SIG-M5 treated with dmso at 0.1 percent for 504 hours (cell line): Measurements from ENCODE around the gene MYL4.
"Not testable (repeated sequence)": the region's sequence is repeated elsewhere in the genome, so short reads cannot be mapped to it uniquely, and the experiment has no call there.

Experiments
- DNase-seq: peaks from one replicate; lab custom pipeline; 2025; ENCODE audit not compliant: unreplicated experiment; lab: John Stamatoyannopoulos, UW

MYL4 gene

GRCh38 chr17:47219621-47220475, 10.7 kb downstream of the MYL4 start:
- no peak for DNase-seq

- no peak for DNase-seq
Observed at GRCh38 chr17:47220531-47220999, 11.4 kb downstream of the MYL4 start.

DNA sequence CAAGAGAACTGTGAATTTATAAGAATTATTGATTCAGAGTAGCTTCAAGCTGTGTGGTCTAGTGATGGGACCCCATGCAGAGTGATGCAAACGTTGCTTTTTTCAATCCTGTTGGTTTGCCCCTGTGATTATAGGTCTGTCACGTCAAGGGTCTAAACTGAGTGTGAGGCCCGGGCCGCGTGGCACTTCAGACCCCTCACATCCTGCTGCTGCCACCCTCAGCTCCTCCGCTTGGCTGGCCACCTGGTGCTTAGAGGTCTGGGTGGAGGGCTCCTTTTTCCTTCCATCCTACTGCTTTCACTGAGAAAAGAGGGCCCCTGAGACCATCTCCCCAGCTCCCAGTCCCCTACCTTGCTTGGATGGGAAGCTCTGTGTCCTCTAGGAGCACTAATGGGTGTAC, 12.0 kb downstream of the MYL4 start:
- DNase-seq, result no peak

DNA sequence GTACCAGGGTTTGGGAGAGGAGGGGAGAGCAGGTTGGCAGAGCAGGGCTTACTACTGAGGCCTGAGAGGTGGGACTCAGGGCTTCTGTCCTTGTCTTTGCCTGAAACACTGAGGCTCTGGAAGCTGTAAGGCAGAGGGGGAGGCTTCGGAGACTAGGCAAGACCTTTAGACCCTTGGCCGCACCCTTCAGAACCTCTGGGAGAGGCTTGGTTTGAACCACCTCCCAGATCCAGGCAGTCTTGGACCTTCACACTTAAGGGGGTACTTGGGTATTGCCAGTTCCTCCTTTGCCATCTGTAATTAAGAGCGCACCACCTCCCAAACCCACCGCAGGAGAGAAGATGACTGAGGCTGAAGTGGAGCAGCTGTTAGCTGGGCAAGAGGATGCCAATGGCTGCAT, 12.9 kb downstream of the MYL4 start:
- no peak for DNase-seq

DNA sequence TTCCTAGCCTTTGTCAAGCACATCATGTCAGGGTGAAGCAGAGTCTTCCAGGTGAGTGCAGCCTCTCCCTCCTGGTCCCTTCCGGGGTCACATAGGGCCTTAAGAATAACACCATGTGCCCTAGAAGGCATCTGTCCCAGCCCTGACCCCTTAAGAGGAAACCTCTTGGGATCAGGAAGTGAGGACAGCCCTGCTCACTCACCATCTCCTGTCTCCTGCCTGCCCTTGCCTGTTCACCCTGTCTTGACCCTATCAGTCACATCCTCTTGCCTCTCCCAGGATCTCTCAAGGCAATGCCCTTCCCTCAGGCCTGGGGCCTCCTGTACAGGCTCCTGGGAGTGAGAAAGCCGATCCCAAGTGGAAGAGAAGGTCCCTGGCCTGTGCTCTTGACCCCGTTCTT, 13.9 kb downstream of the MYL4 start:
- no peak for DNase-seq

- no peak for DNase-seq
Observed at GRCh38 chr17:47223460-47223859, 14.3 kb downstream of the MYL4 start.

GRCh38 chr17:47224077-47224476, 14.9 kb downstream of the MYL4 start:
- DNase-seq, result not testable (repeated sequence)

DNA sequence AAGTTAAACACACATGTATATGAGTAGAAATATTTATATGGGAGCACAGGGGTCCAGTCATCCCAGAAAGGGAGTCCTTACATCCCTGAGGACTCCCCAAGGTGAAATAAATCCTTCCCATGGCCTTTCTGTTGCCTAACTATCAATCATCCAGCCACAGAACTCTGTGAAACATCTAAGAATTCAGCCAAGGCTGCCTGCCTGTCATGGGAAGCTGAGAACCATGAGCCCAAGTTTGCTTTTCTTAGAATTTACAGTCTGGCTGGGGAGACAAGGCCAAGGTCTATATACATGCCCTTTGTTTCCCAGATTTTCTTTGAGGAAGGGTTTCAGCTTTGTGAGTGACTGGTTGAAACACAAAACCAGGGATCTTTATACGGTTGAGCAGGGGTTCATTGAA, 15.8 kb downstream of the MYL4 start:
- DNase-seq, result no peak

DNA sequence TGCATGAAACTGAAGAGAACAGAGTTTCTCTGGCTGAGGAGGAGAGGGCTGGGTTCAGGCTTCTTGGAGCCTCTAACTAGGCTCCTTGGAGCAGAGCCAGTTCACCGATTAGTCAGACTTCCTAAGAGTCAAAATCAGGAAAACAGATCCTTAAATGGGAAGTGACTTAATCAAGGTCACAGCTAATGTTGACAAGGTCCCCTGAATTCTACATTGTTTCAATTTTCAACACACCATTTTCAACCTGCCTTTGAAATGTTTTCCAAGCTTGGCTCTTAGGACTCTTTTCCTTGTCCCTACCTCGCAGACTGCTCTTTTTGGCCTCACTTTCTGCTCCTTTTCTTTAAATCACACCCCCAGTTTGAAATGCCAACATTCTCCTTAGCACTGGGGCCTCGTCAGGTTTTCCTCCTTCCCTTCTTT, 16.3 kb downstream of the MYL4 start:
- no peak for DNase-seq

DNA sequence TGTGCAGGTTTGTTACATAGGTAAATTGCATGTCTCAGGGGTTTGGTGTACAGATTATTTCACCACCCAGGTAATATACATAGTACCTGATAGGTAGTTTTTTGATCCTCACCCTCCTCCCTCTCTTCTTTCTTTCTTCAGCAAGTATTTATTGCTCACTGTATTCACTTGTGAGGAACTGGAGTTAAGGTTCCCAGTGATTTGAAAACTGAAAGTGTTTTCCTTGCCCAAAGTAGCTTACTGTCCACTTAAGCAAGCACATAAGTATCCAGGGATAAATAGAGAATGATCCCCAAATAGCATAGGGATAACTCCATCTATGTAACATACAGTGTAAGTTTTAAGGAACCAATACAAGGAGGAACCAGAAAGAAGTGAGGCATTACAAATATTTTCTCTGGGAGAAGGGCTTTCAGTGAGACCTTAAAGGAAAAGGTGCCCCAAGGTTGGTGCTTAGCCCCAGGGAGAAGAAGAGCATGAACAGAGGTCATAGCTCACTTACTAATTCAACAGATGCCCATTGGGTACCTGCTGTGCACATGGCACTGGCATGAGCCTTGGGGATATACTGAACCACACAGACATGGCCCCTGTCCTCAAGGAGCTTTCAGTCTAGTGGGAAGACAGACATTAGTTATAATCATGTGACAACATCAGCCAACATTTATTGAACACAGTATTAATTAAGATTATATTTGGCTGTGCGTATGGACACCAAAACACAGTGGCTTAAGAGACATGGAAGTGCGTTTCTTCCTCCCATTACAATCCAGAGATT, 17.0 kb downstream of the MYL4 start:
- DNase-seq, result no peak

GRCh38 chr17:47227862-47228261, 18.7 kb downstream of the MYL4 start:
- DNase-seq, result no peak

GRCh38 chr17:47229535-47230443, 20.6 kb downstream of the MYL4 start:
- peak; percentile 94 for DNase-seq

DNA sequence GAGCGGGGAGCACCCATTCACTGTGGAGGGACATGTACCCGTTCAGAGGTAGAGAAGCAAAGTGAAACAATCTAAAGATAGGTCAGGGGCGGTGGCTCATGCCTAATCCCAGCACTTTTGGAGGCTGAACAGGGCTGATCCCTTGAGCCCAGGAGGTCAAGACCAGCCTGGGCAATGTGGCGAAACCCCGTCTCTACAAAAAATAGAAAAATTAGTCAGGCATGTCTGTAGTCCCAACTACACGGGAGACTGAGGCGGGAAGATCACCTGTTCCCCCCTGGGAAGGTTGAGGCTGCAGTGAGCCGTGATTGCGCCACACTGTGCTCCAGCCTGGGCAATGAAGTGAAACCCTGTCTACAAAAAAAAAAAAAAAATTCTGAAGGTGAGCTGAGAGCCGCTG, 21.7 kb downstream of the MYL4 start:
- DNase-seq, result no peak

- no peak for DNase-seq
Observed at GRCh38 chr17:47231334-47231733, 22.2 kb downstream of the MYL4 start.

DNA sequence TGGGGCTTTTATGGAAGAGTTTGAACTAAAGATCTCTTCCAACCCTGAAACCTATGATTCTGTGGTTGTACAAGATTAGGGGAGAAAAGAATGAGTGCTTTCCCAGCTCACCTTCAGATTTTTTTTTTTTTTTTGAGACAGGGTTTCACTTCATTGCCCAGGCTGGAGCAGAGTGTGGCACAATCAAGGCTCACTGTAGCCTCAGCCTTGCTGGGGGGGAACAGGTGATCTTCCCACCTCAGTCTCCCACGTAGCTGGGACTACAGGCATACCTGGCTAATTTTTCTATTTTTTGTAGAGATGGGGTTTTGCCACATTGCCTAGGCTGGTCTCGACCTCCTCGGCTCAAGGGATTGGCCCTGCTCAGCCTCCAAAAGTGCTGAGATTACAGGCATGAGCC, 22.7 kb downstream of the MYL4 start:
- DNase-seq, result no peak

DNA sequence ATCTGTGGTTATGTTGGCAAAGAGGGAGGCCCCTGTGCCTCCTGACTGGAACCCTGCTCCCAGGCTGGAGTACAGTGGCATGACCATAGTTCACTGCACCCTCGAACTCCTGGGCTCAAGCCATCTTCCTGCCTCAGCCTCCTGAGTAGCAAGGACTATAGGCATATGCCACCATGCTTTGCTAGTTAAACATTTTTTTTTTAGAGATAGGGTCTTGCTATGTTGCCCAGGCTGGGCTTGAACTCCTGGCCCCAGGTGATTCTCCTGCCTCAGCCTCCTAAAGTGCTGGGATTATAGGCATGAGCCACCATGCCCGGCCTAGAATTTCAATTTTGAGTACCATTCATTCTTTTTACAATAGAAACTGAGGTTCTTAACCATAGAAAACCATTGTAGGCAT, 23.3 kb downstream of the MYL4 start:
- DNase-seq, result no peak

GRCh38 chr17:47235506-47235905, 26.4 kb downstream of the MYL4 start:
- no peak for DNase-seq

DNA sequence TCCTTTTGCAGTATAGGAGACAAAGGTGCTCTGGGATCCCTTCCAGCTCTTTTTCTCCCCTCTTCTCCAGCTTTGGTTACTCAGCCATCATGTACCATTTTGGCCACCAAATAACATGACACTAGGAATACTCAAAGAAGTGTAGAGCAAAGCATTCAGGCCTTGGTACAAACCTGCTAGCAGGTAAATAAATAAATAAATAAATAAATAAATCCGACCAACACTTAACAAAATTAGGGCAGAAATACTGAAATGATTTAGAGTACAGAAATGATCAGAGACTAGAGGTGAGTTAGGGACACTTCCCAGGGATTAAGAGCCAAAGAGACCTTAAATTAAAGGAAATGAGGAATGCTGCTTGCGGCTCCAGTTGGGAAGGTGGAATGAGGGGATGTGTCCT, 26.8 kb downstream of the MYL4 start:
- no peak for DNase-seq

DNA sequence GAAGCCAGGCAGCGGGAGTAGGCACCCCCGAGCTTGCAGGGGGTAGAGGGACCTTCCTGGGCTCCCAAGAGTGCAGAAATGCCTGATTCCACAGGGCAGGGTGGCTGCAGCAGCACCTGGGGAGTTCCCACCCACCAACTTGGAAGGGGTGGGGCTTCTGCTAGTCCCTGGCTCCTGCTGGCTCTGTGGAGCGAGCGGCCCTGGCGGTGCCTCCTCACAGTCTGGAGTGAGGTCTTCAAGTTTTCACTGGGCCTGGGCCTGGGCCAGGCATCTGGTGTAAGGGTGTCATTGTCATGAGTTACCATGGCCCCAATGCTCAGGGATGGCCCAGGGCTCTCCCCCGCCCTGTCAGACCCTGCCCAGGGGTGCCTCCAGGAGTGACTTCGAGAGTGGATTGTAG, 28.7 kb downstream of the MYL4 start:
- DNase-seq, result no peak

DNA sequence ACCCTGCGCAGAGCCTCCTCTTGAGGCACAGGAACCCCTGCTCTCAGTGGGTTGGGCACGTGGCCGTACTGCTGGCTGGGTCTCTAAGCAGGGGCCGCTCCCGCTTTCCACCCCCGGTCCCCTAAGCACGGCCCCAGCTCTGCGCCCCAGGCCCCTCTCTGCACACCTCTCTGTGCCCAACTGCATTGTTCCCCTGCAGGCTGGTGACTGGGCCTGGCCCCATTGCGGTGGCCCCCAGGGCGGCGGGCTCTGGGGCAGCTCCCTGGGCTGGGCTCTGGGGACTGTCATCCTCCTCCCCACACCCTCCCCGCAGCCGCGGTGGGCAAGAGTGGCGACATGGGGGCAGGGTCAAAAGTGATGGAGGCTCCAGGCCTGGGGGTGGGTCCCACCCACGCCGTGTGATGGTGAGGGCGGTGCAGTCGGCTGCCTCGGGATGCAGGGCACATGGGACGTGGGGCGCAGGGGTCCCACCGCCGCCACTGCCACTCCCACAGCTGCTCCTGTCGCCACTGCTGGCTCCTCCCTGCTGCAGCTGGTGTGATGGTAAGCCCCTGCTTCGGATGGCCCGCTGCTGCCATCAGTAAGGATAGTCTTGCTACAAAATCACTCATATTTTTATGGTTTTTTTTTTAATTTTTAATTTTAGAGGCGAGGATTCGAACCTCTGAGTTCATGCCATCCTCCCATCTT, 29.3 kb downstream of the MYL4 start:
- no peak for DNase-seq

DNA sequence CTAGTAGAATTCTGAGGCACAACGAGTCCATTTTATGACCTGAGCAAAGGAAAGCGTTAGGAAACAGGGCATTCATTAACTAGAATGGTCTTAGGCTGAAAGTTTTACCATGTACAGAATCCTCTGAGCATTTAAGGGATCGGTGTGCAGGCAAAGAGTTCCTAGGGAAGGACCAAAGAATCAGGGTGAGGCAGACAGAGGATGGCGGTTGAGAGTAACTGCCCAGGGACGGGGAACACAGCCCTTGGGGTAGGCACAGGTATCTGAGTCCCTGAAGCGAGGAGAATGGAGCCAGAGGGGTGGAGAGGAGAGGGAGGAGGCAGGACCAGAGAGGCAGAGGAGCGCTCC, 30.4 kb downstream of the MYL4 start:
- DNase-seq, result no peak
